ENCODE results near the gene MPPED1.

The MPPED1 gene

GRCh38 chr22:43411869-43412807 is at the start of gene MPPED1:
Gene MPPED1, plus strand, starts transcription at chr22:43412014. Its CDS starts 12,972 bp downstream, at chr22:43424986.
- no peak for DNase-seq

- DNase-seq, result no peak
These were observed 48.3 kb upstream of the MPPED1 start for GRCh38 chr22:43363315-43364168.

GRCh38 chr22:43364169-43364435 is 47.7 kb upstream of the MPPED1 start:
- no peak for DNase-seq

GRCh38 chr22:43365715-43366440 is 45.9 kb upstream of the MPPED1 start:
- DNase-seq, result no peak

GRCh38 chr22:43370036-43370435 is 41.8 kb upstream of the MPPED1 start:
- no peak for DNase-seq

GRCh38 chr22:43375951-43376455 is 35.8 kb upstream of the MPPED1 start:
- DNase-seq, result no peak

- DNase-seq, result peak; percentile 57
These were observed 34.9 kb upstream of the MPPED1 start for GRCh38 chr22:43376765-43377547.

GRCh38 chr22:43377548-43377895 is 34.3 kb upstream of the MPPED1 start:
- DNase-seq, result no peak

GRCh38 chr22:43377896-43378704 is 33.7 kb upstream of the MPPED1 start:
- DNase-seq, result peak; percentile 69

GRCh38 chr22:43381693-43382092 is 30.1 kb upstream of the MPPED1 start:
- DNase-seq, result peak; percentile 23

GRCh38 chr22:43384863-43385262 is 27.0 kb upstream of the MPPED1 start:
- DNase-seq, result no peak

- DNase-seq, result peak; percentile 89
These were observed 25.8 kb upstream of the MPPED1 start for GRCh38 chr22:43385770-43386641.

- DNase-seq, result no peak
These were observed 24.0 kb upstream of the MPPED1 start for GRCh38 chr22:43387815-43388214.

- peak; percentile 85 for DNase-seq
These were observed 23.4 kb upstream of the MPPED1 start for GRCh38 chr22:43388420-43388851.

- DNase-seq, result no peak
These were observed 22.5 kb upstream of the MPPED1 start for GRCh38 chr22:43389227-43389836.

- DNase-seq, result no peak
These were observed 21.6 kb upstream of the MPPED1 start for GRCh38 chr22:43390166-43390565.

GRCh38 chr22:43390872-43391271 is 20.9 kb upstream of the MPPED1 start:
- no peak for DNase-seq

- DNase-seq, result no peak
These were observed 20.5 kb upstream of the MPPED1 start for GRCh38 chr22:43391306-43391705.

GRCh38 chr22:43392385-43392989 is 19.3 kb upstream of the MPPED1 start:
- DNase-seq, result no peak
